PC-9 (cell line): Measurements from ENCODE around the gene GPX4. TPM values are rescaled to one million over a fixed set of nuclear protein-coding genes. Genes with fewer than 3 reads are reported as not detected.

Experiments
- BruUV-seq: library from RNA; stranded (reverse); fragments of 400-500 nt; replicated peaks from 2 replicates; lab custom pipeline; 2021; lab: Mats Ljungman, UMichigan
- CTCF ChIA-PET: fragments of 300-600 bp; sonication (Branson Sonifier 250); formaldehyde crosslinking; loops from one replicate; lab custom pipeline; 2022; ENCODE audit warnings: antibody characterized with exemption; lab: Charles Lee
- POLR2A ChIA-PET: fragments of 300-600 bp; sonication (Branson Sonifier 250); formaldehyde crosslinking; loops from one replicate; lab custom pipeline; 2022; ENCODE audit warnings: antibody characterized with exemption; ENCODE audit not compliant: unreplicated experiment; lab: Charles Lee
- DNase-seq, 2 experiments: peaks; one replicate each; pipeline versions ENCODE4 v3.0.0 to v3.0.0-alpha.2; 2015 to 2022; ENCODE audit warnings: mixed read lengths in 1 of 2
- H2AFZ ChIP-seq: fragments of 200-600 bp; sonication (generic); 2 replicates; pipeline ENCODE4 v1.8.1; 2017; ENCODE audit warnings: antibody characterized with exemption
- H3F3A ChIP-seq: fragments of 200-600 bp; sonication (generic); 2 replicates; pipeline ENCODE4 v1.8.1; 2017; ENCODE audit warnings: antibody characterized with exemption, mild to moderate bottlenecking, low read depth; ENCODE audit not compliant: insufficient read depth
- H3K27ac ChIP-seq: fragments of 200-600 bp; sonication (generic); 2 replicates; pipeline ENCODE4 v1.6.1; 2016; ENCODE audit warnings: mixed run types
- H3K27me3 ChIP-seq: fragments of 200-600 bp; sonication (generic); 2 replicates; pipeline ENCODE4 v1.6.1; 2016; ENCODE audit warnings: low read depth, mixed run types; ENCODE audit not compliant: insufficient read depth
- H3K36me3 ChIP-seq: fragments of 200-600 bp; sonication (generic); 2 replicates; pipeline ENCODE4 v1.6.1; 2016; ENCODE audit warnings: low read depth, mixed run types
- H3K4me1 ChIP-seq: fragments of 200-600 bp; sonication (generic); replicated peaks from 2 replicates; pipeline ENCODE4 v1.6.1; 2016; ENCODE audit warnings: mixed run types; ENCODE audit not compliant: insufficient read depth
- H3K4me2 ChIP-seq: fragments of 200-600 bp; sonication (generic); 2 replicates; pipeline ENCODE4 v1.6.1; 2017; ENCODE audit warnings: mixed run types
- H3K4me3 ChIP-seq: fragments of 200-600 bp; sonication (generic); 2 replicates; pipeline ENCODE4 v1.6.1; 2016; ENCODE audit warnings: mixed run types
- H3K79me2 ChIP-seq: fragments of 200-600 bp; sonication (generic); 2 replicates; pipeline ENCODE4 v1.6.1; 2017; ENCODE audit warnings: low read depth, mixed run types
- H3K9me2 ChIP-seq: fragments of 200-600 bp; sonication (generic); 2 replicates; pipeline ENCODE4 v1.8.1; 2017; ENCODE audit warnings: mild to moderate bottlenecking; ENCODE audit not compliant: insufficient read depth
- H3K9me3 ChIP-seq: fragments of 200-600 bp; sonication (generic); 2 replicates; pipeline ENCODE4 v1.8.1; 2016; ENCODE audit warnings: low read depth; ENCODE audit not compliant: insufficient read depth
- H4K20me1 ChIP-seq: fragments of 200-600 bp; sonication (generic); 2 replicates; pipeline ENCODE4 v1.8.1; 2017; ENCODE audit not compliant: insufficient read depth
- EZH2 ChIP-seq: fragments of 200-600 bp; sonication (generic); IDR thresholded peaks from 2 replicates; pipeline ENCODE4 v1.8.0; 2017; ENCODE audit warnings: antibody characterized with exemption, low read depth
- intact Hi-C: fragments of 100-400 bp; cut with micrococcal nuclease; formaldehyde crosslinking; loops from one replicate; pipeline ENCODE4 v1.10.0; 2022; ENCODE audit not compliant: unreplicated experiment
- total RNA-seq: library from RNA; stranded (reverse); gene quantifications from 2 replicates; pipeline ENCODE4 v1.2.3, GENCODE V29; 2021
- TF ChIP-seq, protein P1 (sequence below): fragments of 200-600 bp; sonication (generic); conservative IDR thresholded peaks from 2 replicates; pipeline ENCODE4 v1.6.1; 2017; ENCODE audit warnings: mixed run types, antibody characterized with exemption, mild to moderate bottlenecking, moderate library complexity

GPX4 gene
- total RNA-seq, 1 experiment from 2014 or later = 465 TPM

DNA sequence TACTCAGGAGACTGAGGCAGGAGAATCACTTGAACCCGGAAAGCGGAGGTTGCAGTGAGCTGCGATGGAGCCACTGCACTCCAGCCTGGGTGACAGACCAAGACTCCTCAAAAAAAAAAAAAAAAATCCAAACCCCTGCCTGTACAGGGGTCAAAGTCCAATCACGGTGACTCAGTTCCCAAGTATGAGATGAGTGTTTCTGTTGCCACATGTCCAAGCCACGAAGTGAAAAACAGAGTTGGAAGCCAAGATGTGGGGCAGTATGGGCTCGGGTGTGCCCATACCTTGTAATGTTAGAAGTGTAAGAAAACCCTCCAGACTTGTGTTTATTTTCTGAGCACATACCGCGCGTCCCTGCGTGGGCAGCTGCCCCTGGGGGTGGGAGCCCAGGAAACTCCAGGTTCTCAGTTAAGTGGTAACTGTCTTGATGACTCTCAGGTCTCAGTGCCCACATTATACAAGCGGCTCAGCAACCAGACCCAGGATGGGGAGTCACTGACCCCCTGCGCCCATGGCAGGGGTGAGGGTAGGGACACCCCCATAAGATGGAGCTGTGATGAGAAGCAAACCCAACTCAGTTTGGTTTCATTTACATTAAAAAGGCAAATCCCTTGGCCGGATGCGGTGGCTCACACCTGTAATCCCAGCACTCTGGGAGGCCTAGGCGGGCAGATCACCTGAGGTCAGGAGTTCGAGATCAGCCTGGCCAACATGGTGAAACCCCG, 1.2 kb upstream of the GPX4 start:
- intact Hi-C loops = loop anchor here (2.0 to 5.0 kb wide), 4 partner anchors 35 to 86 kb away; partner anchors contain the start of gene ARHGAP45
- Histone ChIP-seq H3F3A (peaks cover 82% of the 10 kb centered on the region), H3K9me2 (no peaks in the 10 kb centered on the region), H2AFZ (no peak overlapping the region), H3K36me3 (no peaks in the 10 kb centered on the region), H3K27me3 (no peaks in the 10 kb centered on the region), H3K4me1 (peaks cover 81% of the 10 kb centered on the region), H3K27ac (peak overlapping the region; percentile 97), H4K20me1 (peaks cover 26% of the 10 kb centered on the region), H3K9me3 (peaks cover 8% of the 10 kb centered on the region; the same call in 1 of the 2 replicates), H3K4me3 (peak overlapping the region; percentile 49; the same call in 1 of the 2 replicates), H3K4me2 (peak overlapping the region; percentile 82), H3K79me2 (peaks cover 19% of the 10 kb centered on the region)
- TF ChIP-seq, protein P1, sequence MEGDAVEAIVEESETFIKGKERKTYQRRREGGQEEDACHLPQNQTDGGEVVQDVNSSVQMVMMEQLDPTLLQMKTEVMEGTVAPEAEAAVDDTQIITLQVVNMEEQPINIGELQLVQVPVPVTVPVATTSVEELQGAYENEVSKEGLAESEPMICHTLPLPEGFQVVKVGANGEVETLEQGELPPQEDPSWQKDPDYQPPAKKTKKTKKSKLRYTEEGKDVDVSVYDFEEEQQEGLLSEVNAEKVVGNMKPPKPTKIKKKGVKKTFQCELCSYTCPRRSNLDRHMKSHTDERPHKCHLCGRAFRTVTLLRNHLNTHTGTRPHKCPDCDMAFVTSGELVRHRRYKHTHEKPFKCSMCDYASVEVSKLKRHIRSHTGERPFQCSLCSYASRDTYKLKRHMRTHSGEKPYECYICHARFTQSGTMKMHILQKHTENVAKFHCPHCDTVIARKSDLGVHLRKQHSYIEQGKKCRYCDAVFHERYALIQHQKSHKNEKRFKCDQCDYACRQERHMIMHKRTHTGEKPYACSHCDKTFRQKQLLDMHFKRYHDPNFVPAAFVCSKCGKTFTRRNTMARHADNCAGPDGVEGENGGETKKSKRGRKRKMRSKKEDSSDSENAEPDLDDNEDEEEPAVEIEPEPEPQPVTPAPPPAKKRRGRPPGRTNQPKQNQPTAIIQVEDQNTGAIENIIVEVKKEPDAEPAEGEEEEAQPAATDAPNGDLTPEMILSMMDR = no peak
- no peak for TF ChIP-seq EZH2
- CTCF ChIA-PET = interaction anchor here (0.6 to 0.7 kb wide), 3 partner anchors 53 to 317 kb away, joined by 3 to 4 read pairs (median 3); no protein-coding TSS in a partner anchor
- BruUV-seq = no TSS peak
- peak; percentile 84 to 97 for DNase-seq
- POLR2A ChIA-PET = interaction anchor here (0.5 to 0.7 kb wide), 4 partner anchors 28 to 118 kb away, joined by 3 to 17 read pairs (median 4); no protein-coding TSS in a partner anchor

DNA sequence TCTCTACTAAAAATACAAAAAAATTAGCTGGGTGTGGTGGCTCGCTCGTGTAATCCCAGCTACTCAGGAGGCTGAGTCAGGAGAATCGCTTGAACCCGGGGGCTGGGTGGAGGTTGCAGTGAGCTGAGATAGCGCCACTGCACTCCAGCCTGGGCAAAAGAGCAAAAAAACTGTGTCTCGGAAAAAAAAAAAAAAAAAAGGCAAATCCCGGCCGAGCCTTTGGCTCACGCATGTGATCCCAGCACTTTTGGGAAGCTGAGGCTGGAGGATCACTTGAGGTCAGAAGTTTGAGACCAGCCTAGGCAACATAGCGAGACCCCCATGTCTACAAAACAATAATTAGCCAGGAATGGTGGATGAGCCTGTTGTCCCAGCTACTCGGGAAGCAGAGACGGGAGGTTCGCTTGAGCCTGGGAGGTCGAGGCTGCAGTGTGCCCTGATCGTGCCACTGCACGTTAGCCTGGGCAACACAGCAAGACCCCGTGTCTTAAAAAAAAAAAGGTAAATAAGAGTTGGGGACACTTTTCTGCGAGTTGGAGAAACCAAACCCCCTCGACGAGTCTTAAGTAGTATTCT, 574 bp upstream of the GPX4 start:
- peak overlapping the region; percentile 97 for H3K27ac ChIP-seq
- intact Hi-C loops = loop anchor here (2.0 to 5.0 kb wide), 4 partner anchors 36 to 86 kb away; partner anchors contain the start of gene ARHGAP45
- peaks cover 30% of the 10 kb centered on the region for H4K20me1 ChIP-seq
- peaks cover 19% of the 10 kb centered on the region for H3K79me2 ChIP-seq
- no peak overlapping the region; the same call in 1 of the 2 replicates for H2AFZ ChIP-seq
- TF ChIP-seq, protein P1 = no peak
- no peak for TF ChIP-seq EZH2
- ChIA-PET CTCF (interaction anchor here (0.6 to 0.7 kb wide), 3 partner anchors 53 to 317 kb away, joined by 3 to 4 read pairs (median 3); no protein-coding TSS in a partner anchor), POLR2A (interaction anchor here (0.5 to 1.0 kb wide), 6 partner anchors 28 to 166 kb away, joined by 3 to 27 read pairs (median 4); partner anchors contain the start of gene CIRBP)
- no peaks in the 10 kb centered on the region for H3K36me3 ChIP-seq
- H3K4me3 ChIP-seq = peak overlapping the region; percentile 49; the same call in 1 of the 2 replicates
- peak overlapping the region; percentile 82 for H3K4me2 ChIP-seq
- BruUV-seq = TSS peak; percentile 87
- no peaks in the 10 kb centered on the region for H3K9me2 ChIP-seq
- peaks cover 80% of the 10 kb centered on the region for H3F3A ChIP-seq
- peaks cover 78% of the 10 kb centered on the region for H3K4me1 ChIP-seq
- DNase-seq = no peak
- no peaks in the 10 kb centered on the region for H3K27me3 ChIP-seq
- peaks cover 8% of the 10 kb centered on the region; the same call in 1 of the 2 replicates for H3K9me3 ChIP-seq
